GM19043 (cell line): ENCODE results near the gene MAP4K3.

Experiments
- ATAC-seq: cut with Tn5 transposase; IDR thresholded peaks from one replicate; pipeline ENCODE4 v1.9.1; 2021; ENCODE audit warnings: low read depth; ENCODE audit not compliant: unreplicated experiment

MAP4K3 gene

DNA sequence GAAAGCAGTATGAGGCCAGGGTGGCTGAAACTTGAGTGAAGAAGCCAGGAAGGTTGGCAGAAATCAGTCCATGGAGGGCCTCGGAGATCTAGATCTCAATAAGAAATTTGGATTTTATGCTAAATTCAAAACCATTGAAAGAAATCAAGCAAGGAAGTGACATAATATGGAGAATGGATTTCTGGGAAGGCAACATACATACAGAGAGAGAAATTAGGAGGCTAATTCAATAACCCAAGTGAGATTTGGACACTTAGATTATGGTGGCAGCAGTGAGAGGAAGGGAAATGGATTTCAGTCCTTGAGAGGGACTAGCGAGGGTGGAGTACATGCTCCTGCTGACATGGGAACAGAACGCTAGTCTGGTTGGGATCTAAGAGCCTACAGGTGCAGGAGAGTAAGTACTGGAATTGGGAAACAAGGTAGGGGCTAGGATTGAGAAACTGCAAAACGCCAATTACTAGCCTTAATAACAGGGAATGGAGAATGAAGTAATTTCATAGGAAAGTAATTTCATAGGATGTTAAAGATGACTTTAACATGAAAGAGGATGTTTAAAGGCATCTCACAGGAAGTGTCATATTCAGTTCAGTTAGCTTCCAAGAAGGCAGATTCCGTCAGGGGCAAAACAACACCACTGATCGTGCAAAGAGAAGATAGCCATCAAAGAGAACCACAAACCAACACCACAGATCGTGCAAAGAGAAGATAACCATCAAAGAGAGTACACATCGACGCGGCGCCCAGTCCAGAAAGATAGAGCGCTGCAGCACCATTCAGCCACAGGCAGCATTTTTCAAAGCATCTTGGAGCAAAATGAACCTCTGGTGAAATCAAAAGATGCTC is 220.5 kb downstream of the MAP4K3 start:
- no peak for ATAC-seq

- no peak for ATAC-seq
These were observed 221.5 kb downstream of the MAP4K3 start for GRCh38 chr2:39215545-39215944.

DNA sequence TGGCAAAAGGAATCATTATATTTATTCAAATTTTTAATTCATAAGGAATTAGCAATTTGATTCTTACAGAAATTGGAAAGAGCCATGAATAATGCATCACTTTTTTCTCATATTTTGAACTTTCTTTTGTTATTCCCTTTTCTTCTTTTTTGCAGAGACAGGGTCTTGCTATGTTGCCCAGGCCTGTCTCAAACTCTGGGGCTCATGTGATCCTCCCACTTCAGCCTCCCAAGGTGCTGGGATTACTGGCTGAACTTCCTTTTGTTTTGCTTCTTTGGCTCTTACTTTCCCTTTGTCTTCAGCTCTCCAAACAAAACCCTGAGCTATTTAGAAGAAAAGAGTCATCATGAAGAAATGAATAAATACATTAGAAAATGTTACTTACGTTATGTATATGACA is 224.1 kb downstream of the MAP4K3 start:
- no peak for ATAC-seq

DNA sequence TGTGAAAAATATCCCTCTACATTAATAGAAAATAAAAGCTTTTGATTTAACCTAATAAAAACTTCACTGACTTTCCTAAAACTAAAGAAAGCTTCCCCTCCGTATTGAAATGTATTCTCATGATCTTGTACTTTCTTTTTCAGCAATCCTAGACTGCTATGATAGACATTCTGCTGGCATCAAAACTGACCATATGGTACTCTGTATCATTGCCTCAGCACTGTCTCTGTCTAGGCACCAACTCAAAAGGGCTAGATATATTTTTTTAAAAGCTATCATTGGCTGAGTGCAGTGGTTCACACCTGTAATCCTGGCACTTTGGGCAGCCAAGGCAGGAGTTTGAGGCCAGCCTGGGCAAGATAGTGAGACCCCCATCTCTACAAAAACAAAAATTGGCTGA is 226.2 kb downstream of the MAP4K3 start:
- ATAC-seq = no peak

DNA sequence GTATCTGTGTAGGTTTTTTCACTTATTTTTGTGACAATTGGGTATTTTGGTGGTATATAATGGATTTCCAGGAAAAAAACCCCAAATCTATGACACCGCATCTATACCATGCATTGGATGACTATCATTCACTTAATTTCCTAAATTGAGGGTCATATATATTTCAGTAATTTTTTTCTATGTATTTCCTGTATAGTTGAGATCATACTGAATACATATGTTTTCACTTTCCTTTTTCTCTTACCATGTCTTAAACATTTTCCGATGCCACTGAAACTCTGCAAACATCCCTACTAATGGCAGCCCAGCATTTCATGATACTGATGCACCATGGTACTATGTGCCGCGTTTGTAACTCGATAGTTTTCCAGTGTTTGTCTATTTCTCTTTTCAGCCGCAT is 233.7 kb downstream of the MAP4K3 start:
- ATAC-seq = no peak

DNA sequence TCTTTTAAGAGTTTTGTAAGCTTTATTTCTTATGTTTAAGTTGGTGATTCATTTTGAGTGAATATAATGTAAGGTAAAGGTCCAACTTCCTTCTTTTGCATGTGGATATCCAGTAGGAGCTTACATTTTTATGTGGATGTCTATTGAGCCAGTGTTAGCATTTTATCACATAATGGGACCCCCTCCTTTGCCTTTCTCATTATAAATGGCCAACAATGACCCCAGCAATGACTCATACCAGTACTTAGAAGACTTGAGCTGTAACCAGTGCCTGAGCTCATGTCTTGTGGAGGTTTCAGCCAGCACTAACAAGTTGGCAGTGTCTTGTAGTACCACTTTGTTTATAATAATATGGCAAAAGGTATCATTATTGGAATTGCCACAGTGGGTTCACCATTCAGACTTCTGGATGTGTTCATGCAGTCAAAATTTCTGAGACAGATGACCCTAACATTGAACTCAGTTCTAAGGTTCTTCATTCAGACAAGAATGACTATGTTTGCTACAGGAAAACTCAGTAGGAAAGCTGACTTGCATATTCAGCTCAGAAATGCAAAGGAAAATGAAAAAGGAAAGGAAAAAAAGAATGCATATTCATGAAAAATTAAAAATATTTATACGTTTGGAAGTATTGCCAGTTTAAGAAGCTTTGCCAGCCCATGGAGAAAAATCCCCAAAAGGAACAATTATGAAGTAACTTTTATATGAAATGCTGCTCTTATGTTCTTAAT is 234.3 kb downstream of the MAP4K3 start:
- no peak for ATAC-seq
